ENCODE data around the gene ZSCAN21.

DNA sequence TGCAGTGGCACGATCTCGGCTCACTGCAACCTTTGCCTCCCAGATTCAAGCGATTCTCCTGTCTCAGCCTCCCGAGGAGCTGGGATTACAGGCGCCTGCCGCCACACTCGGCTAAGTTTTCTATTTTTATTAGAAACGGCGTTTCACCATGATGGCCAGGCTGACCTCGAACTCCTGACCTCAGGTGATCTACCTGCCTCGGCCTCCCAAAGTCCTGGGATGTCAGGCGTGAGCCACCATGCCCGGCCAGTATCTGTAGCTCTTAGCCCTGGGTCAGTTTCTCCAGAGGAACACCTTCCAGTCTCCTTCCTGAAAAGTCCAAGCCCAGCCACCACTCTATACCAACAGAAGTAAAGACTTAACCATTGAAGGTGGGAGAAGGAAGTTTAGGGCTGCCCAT, 49.3 kb upstream of the ZSCAN21 start:
- TF ChIP-seq, protein P1, sequence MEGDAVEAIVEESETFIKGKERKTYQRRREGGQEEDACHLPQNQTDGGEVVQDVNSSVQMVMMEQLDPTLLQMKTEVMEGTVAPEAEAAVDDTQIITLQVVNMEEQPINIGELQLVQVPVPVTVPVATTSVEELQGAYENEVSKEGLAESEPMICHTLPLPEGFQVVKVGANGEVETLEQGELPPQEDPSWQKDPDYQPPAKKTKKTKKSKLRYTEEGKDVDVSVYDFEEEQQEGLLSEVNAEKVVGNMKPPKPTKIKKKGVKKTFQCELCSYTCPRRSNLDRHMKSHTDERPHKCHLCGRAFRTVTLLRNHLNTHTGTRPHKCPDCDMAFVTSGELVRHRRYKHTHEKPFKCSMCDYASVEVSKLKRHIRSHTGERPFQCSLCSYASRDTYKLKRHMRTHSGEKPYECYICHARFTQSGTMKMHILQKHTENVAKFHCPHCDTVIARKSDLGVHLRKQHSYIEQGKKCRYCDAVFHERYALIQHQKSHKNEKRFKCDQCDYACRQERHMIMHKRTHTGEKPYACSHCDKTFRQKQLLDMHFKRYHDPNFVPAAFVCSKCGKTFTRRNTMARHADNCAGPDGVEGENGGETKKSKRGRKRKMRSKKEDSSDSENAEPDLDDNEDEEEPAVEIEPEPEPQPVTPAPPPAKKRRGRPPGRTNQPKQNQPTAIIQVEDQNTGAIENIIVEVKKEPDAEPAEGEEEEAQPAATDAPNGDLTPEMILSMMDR (conservative IDR thresholded peaks at IDR 0.05): no peak
- TF ChIP-seq ZFX (IDR thresholded peaks at IDR 0.05): no peak
